CD4-positive, alpha-beta T cell treated with Interleukin-21 for 1 hour (primary cell): Measurements from ENCODE around the gene FOXC1.

ENCODE experiments used
- DNase-seq: peaks from one replicate; pipeline ENCODE4 v3.0.0-alpha.2; 2020

The FOXC1 gene

DNA sequence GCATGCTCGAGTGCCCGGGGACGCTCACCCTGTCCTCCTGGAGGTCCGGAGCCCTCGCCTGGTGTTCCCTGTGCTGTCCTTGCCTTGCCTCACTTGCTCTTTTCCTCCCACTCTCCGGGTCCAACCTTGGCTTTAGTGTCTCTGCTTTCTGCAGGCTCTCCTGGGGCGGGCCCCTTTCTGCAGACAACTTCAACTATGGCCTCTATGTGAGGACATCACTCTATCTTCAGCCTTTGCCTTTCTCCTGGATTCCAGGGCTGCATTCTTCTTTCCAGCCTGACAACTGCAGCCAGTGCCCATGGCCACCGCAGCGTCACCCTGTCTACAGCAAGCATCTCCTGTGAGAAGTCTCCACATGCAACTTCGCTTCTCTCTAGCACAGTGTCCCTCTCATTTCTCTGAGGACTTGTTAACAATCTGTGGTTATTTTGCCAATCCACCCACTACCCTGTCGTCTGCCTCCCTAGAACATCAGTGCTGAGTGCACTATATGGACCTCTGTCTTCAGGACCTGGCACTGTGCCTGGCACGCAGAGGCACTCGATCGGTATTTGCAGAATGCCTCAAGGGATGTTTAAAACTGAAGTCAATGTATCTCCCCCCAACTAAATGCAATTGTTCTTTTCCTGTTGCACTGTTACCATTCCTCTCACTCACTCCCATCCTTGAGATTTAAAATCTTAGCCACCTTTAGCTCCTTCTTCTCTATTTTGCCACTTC, 35.9 kb downstream of the FOXC1 start:
- DNase-seq: no peak

DNA sequence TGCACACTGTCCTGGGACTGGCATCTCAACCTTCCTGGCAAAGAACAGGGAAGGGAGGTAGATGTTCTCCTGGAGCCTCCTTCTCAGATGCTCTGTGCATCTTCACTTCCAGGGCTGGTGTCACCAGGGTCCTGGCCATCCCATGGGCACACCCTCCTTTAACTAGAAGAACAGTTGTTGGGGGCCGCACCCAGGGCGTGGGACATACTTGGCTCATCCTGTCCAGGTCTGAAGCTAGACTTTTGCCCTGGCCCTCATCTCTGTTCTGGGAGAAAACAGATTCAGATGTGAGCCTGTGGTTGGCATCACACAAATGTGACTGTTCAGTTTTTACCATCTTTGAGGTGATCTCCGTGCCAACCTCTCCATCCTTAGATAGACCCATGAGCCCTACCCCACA, 41.6 kb downstream of the FOXC1 start:
- no peak for DNase-seq

DNA sequence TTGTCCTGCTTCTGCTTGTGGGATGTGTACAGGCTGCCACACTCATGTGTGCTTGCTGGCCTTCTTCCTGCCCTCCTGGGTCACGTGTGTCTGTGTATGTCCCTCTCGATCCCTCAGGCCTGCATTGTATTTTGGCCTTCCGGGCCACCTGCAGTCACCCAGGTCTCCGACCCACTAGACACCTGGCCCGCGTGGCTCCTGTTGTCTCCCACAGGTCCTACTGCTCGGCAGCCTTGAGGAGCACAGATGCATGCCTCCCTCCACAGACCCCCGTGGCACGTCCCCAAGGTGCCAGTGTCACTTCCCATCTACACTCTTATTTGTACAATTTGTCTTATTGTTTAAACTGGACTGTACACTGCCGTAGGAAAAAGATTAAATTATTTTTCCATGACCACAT, 43.1 kb downstream of the FOXC1 start:
- DNase-seq: no peak

DNA sequence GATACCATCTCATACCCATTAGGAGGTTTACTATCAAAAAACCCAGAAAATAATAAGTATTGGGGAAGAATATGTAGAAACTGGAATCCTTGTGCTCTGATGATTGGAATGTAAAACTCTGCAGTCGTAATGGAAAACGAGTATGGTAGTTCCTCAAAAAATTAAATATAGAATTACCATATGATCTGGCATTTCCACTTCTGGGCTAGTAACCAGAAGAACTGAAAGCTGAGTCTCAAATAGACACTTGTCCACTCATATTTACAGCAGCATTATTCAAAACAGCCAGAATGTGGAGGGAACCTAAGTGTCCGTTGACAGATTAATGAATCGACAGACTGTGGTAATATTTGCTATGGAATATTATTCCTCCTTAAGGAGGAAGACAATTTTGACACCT, 44.3 kb downstream of the FOXC1 start:
- DNase-seq: no peak

DNA sequence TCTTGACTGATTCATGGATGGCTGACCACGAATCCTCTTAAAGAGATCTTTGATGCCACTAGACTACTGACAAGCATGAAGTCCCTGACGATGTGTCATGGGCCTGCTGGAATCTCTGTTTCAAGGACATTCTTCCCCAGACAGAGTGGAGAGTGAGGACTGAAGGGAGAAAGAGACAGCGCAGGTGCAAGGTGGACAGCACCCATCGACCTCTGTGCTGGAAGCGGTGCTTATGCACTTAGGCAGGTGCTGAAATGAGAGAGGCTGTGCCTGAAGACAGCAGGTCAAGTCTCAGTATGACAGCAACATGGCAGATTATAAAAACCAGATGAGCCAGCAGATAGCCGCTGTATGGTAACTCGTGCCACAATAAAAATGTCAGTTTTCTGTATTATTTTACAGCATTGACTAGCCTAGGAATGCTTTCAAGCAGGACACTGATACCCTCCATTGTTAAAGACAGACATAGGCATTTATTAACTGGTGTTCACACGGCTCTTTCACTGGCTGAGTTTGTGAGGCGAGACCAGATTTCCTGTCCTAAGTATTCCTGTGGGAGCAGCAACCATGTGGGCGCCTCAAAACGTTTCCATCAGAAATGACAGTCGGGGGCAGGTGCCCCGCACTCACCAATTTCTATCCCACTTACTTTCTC, 47.5 kb downstream of the FOXC1 start:
- no peak for DNase-seq

DNA sequence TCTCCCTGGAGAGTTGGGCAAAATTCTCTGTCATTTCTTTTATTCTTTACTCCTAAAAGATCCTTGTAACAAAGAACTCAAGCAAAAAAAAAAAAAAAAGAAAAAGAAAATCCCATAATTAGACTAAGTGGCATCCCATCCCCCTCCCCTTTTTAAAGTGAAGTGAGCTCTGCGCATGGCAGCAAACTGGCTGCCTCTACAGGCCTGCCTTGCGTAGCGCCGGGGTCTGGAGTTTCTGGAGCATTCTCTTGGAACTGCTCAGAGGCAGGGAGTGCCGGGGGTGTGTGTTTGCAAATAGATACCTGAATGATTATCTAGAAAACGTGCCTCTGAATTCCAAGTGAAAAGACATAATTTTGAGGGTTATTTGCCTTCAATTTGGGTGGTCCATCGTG, 48.1 kb downstream of the FOXC1 start:
- DNase-seq: no peak

DNA sequence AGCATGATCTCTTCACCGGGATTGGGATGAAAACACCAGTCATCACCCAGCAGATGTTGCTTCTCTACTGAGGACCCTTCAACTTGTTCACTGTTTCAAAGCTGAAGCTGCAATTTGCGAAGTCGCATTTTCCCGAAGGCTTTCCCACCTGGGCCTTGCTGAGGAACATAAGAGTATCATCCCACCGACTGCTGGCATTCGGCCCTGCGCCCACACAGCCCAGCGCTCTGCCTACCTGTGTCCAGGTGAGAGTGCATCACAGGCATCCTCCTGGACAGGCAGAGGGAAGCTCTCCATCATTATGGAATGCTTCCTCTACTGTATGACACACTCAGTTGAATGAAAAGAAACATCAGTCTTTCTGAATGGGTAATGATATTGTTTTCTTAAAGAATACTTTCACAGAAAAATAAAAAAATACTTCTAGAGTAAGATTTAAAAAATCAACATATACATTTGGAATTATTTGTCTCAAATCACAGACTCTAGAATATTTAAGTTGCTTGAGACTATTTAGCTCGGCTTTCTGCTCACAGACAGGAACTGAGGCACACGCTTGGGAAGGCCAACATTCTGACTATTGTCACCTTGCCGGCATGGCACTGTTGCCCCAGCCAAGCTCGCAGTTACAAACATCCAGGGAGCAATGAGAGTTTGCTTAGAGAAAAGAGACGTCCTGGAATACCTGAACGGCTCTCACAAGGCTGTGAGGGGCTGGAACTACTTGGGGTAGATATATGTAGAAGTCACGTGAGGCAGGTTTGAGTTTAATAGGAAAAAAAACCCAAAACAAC, 48.7 kb downstream of the FOXC1 start:
- DNase-seq: no peak

DNA sequence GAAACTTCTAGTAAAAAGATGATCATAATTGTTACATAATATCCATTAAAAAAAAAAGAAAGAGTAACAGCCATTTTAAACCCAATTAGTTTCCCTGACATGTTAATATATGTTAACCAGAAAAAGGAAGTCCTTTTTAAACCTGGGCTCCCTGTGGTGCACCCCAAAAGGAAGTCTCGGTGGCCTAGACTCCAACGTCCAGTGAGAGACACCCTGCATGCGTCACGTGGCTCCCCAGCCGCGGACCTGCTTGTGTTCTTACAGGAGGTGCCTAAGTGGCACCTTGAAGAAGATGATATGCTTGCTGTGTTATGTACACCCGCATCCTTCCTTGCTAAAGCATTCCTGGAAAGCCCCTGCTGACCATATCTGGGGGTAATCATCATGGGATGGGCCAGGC, 50.1 kb downstream of the FOXC1 start:
- no peak for DNase-seq

DNA sequence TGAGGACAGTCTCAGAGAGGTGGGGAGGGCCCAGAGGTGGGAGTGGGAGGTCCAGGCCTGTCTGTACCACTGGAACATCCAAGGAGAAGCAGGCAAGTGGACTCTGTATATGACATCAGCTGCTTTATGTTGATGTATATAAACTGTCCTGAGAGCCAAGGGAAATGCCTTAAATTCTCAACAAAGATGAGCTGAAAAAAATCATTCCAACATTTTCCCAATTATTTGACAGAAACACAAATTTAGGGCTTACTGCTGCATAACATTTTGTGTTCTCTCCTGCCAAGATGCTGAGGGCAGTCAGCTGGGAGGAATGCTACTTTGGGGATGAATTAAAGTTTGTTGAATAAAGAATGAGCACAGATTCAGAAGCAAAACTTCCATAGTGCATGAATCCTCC, 52.8 kb downstream of the FOXC1 start:
- no peak for DNase-seq
